Bronchial epithelial cell (primary cell): Measurements from ENCODE around the gene SDK2. TPM values are rescaled to one million over a fixed set of nuclear protein-coding genes. Genes with fewer than 3 reads are reported as not detected.

Source experiments
- DNase-seq: peaks from one replicate; pipeline ENCODE4 v3.0.0-alpha.2; 2010; ENCODE audit warnings: low read depth
- FAIRE-seq: peaks from 2 replicates; lab custom pipeline; 2011; peaks lifted over from hg19 to GRCh38; lab: Jason Lieb, UNC
- H3K27me3 ChIP-seq: 2 replicates; pipeline ENCODE4 v1.5.1; 2011; ENCODE audit warnings: low read length; ENCODE audit not compliant: control insufficient read depth, insufficient read depth
- H3K36me3 ChIP-seq: 2 replicates; pipeline ENCODE4 v1.5.1; 2011; ENCODE audit warnings: low read length; ENCODE audit not compliant: control insufficient read depth, insufficient read depth
- H3K4me3 ChIP-seq: 2 replicates; pipeline ENCODE4 v1.5.1; 2011; ENCODE audit warnings: mild to moderate bottlenecking, low read depth, low read length, control low read depth
- CTCF ChIP-seq: IDR thresholded peaks from 2 replicates; pipeline ENCODE4 v1.5.1; 2011; ENCODE audit warnings: mild to moderate bottlenecking, moderate library complexity, low read length, control low read depth, inconsistent platforms; ENCODE audit not compliant: insufficient read depth, severe bottlenecking
- total RNA-seq: library from RNA; depleted of rRNA; stranded (reverse); fragments of >200 nt; gene quantifications from 2 replicates; pipeline ENCODE4 v1.2.1, GENCODE V29; 2014

The SDK2 gene
- total RNA-seq, 1 donor from 2014 or later: 2.1 TPM

GRCh38 chr17:73399056-73399455, 245.2 kb downstream of the SDK2 start:
- Histone ChIP-seq H3K27me3 (no peaks in the 10 kb centered on the region), H3K4me3 (no peak overlapping the region), H3K36me3 (peaks cover 11% of the 10 kb centered on the region)
- FAIRE-seq: no peak
- DNase-seq: no peak
- TF ChIP-seq CTCF: no peak

- Histone ChIP-seq H3K4me3 (no peak overlapping the region), H3K27me3 (no peaks in the 10 kb centered on the region), H3K36me3 (peaks cover 15% of the 10 kb centered on the region)
- FAIRE-seq (no peak), DNase-seq (no peak)
- no peak for TF ChIP-seq CTCF
Observed at GRCh38 chr17:73397856-73398540, 246.2 kb downstream of the SDK2 start.

- DNase-seq (no peak), FAIRE-seq (no peak)
- Histone ChIP-seq H3K4me3 (no peak overlapping the region), H3K27me3 (no peaks in the 10 kb centered on the region), H3K36me3 (peaks cover 15% of the 10 kb centered on the region)
- no peak for TF ChIP-seq CTCF
Observed at GRCh38 chr17:73397278-73397826, 246.9 kb downstream of the SDK2 start.

- FAIRE-seq (peak; percentile 68), DNase-seq (no peak)
- TF ChIP-seq CTCF: no peak
- H3K36me3 ChIP-seq: peaks cover 15% of the 10 kb centered on the region
- H3K27me3 ChIP-seq: no peaks in the 10 kb centered on the region
- no peak overlapping the region for H3K4me3 ChIP-seq
Observed at GRCh38 chr17:73396431-73397277, 247.6 kb downstream of the SDK2 start.

GRCh38 chr17:73394512-73395450, 249.5 kb downstream of the SDK2 start:
- H3K27me3 ChIP-seq: no peaks in the 10 kb centered on the region
- no peak for DNase-seq
- H3K4me3 ChIP-seq: no peak overlapping the region
- no peak for TF ChIP-seq CTCF
- peaks cover 17% of the 10 kb centered on the region for H3K36me3 ChIP-seq
- FAIRE-seq: no peak
